GM12878 (cell line): ENCODE data around the gene CACNA1I. TPM values are rescaled to one million over a fixed set of nuclear protein-coding genes. Genes with fewer than 3 reads are reported as not detected.

Source experiments
- ATAC-seq: fragments of 200-7000 bp; cut with Tn5 transposase; 3 replicates; pipeline ENCODE4 v1.9.1; 2020; ENCODE audit warnings: mild to moderate bottlenecking, moderate library complexity
- BruUV-seq: library from RNA; stranded (reverse); fragments of 400-500 nt; replicated peaks from 2 replicates; lab custom pipeline; 2021; lab: Mats Ljungman, UMichigan
- CTCF ChIA-PET: fragments of 300-600 bp; sonication (Branson Sonifier 250); formaldehyde crosslinking; extraction: SDS; loops from one replicate; lab custom pipeline; 2021; ENCODE audit warnings: inconsistent platforms; lab: Yijun Ruan, JAX
- POLR2A ChIA-PET: fragments of 350-600 bp; formaldehyde crosslinking; extraction: SDS; loops from one replicate; lab custom pipeline; 2021; ENCODE audit warnings: inconsistent platforms; lab: Charles Lee
- RAD21 ChIA-PET: fragments of 300-600 bp; sonication (Branson Sonifier 250); formaldehyde crosslinking; loops from one replicate; lab custom pipeline; 2023; ENCODE audit warnings: antibody characterized with exemption; ENCODE audit not compliant: unreplicated experiment; lab: Charles Lee
- SMC1A ChIA-PET: fragments of 300-600 bp; sonication (Branson Sonifier 250); formaldehyde crosslinking; loops from one replicate; lab custom pipeline; 2023; ENCODE audit not compliant: unreplicated experiment, uncharacterized antibody; lab: Charles Lee
- DNase-seq: peaks from one replicate; pipeline ENCODE4 v3.0.0-alpha.2; 2011; ENCODE audit warnings: low read depth, low spot score
- FAIRE-seq: peaks from 3 replicates; lab custom pipeline; 2011; peaks lifted over from hg19 to GRCh38; lab: Jason Lieb, UNC
- H2AFZ ChIP-seq: 2 replicates; pipeline ENCODE4 v1.6.0; 2011; ENCODE audit warnings: low read depth, low read length, control low read depth; ENCODE audit not compliant: control insufficient read depth
- H3K27ac ChIP-seq: 2 replicates; pipeline ENCODE4 v1.5.1; 2011; ENCODE audit warnings: control low read depth; ENCODE audit not compliant: control insufficient read depth, insufficient read depth
- H3K27me3 ChIP-seq, 2 experiments: replicated peaks in 1 of 2; 2 replicates each; pipeline versions ENCODE4 v1.6.0 to v1.6.1; 2011; ENCODE audit warnings: low read length in 1 of 2; ENCODE audit not compliant: control insufficient read depth in 2 of 2, insufficient read depth in 2 of 2
- H3K36me3 ChIP-seq, 2 experiments: 2 replicates each; pipeline ENCODE4 v1.5.1; 2011; ENCODE audit warnings: low read length in 1 of 2; ENCODE audit not compliant: control insufficient read depth in 2 of 2, insufficient read depth in 2 of 2
- H3K4me1 ChIP-seq: 2 replicates; pipeline ENCODE4 v1.6.1; 2011; ENCODE audit warnings: mild to moderate bottlenecking, low read length, moderate library complexity, mixed read lengths; ENCODE audit not compliant: control insufficient read depth, insufficient read depth
- H3K4me2 ChIP-seq: 2 replicates; pipeline ENCODE4 v1.6.0; 2011; ENCODE audit warnings: control low read depth; ENCODE audit not compliant: control insufficient read depth, insufficient read depth
- H3K4me3 ChIP-seq: fragments of 200-600 bp; sonication (generic); 2 replicates; pipeline ENCODE4 v1.5.1; 2016
- H3K79me2 ChIP-seq: 2 replicates; pipeline ENCODE4 v1.6.0; 2011; ENCODE audit warnings: low read length; ENCODE audit not compliant: control insufficient read depth, insufficient read depth
- H3K9ac ChIP-seq: 2 replicates; pipeline ENCODE4 v1.8.0; 2011; ENCODE audit warnings: low read length, control low read depth, mixed read lengths; ENCODE audit not compliant: control insufficient read depth, insufficient read depth
- H3K9me3 ChIP-seq: replicated peaks from 3 replicates; pipeline ENCODE4 v1.5.1; 2011; ENCODE audit warnings: mild to moderate bottlenecking, low read length; ENCODE audit not compliant: control insufficient read depth, insufficient read depth
- H4K20me1 ChIP-seq: 2 replicates; pipeline ENCODE4 v1.6.0; 2011; ENCODE audit not compliant: control insufficient read depth, insufficient read depth
- KLF5 ChIP-seq: fragments of 450-650 bp; IDR thresholded peaks from 2 replicates; pipeline ENCODE4 v1.6.1; 2014; ENCODE audit warnings: mild to moderate bottlenecking; ENCODE audit not compliant: partially characterized antibody
- NR2F1 ChIP-seq: fragments of 450-650 bp; conservative IDR thresholded peaks from 2 replicates; pipeline ENCODE4 v1.6.1; 2017; ENCODE audit warnings: mild to moderate bottlenecking
- WRNIP1 ChIP-seq: IDR thresholded peaks from 2 replicates; pipeline ENCODE4 v1.6.1; 2011; ENCODE audit warnings: low read depth, low read length, improper control_type of control experiment, borderline replicate concordance
- WGBS: methylation state at CpG from one replicate; pipeline ENCODE4 v1.1.6; 2016; ENCODE audit warnings: low lambda C conversion rate; ENCODE audit not compliant: insufficient replicate concordance, insufficient coverage; ENCODE audit errors: missing lambda C conversion rate; 5-methylcytosine and 5-hydroxymethylcytosine counted together
- in situ Hi-C: fragments of 300-500 bp; cut with MboI; formaldehyde crosslinking; loops from 9 replicates; pipeline ENCODE4 v1.14.3; 2018; ENCODE audit warnings: mixed read lengths
- intact Hi-C: fragments of 100-400 bp; cut with micrococcal nuclease; formaldehyde crosslinking; loops from one replicate; pipeline ENCODE4 v1.14.2; 2022; ENCODE audit not compliant: unreplicated experiment
- polyA plus RNA-seq, 11 experiments: library from polyadenylated mRNA; depleted of rRNA in 4 of 11; unstranded in 6 of 11; stranded (reverse) in 5 of 11; fragments of >200 nt; fragmentation: Nextera tagmentation in 4 of 11; fragmentation: Illumina TruSeq in 1 of 11; extraction: Ambion mirVana in 4 of 11; extraction: Trizol in 1 of 11; gene quantifications; 1 replicate in 1 of 11; 2 replicates in 10 of 11; pipeline versions ENCODE4 v1.2.1 to v1.2.3, GENCODE V29; 2011 to 2016; ENCODE audit warnings: inconsistent platforms in 2 of 11, missing spikeins in 2 of 11, low read depth in 1 of 11
- total RNA-seq, 4 experiments: library from RNA; depleted of rRNA in 3 of 4; stranded (reverse); fragments of >200 nt in 3 of 4; fragmentation: Illumina TruSeq in 1 of 4; extraction: Trizol in 1 of 4; gene quantifications; 2 replicates each; pipeline versions ENCODE4 v1.2.1 to v1.2.3, GENCODE V29; 2013 to 2021
- TF ChIP-seq, protein P1 (sequence below): fragments of 150-350 bp; IDR thresholded peaks from 2 replicates; pipeline ENCODE4 v1.6.1; 2016; ENCODE audit warnings: low read depth, low read length

Gene CACNA1I
- total and polyA plus RNA-seq, 10 of the 15 experiments (the other 5 are each of a cell fraction or from before 2014, with no cell fraction given): 0.01 to 0.03 TPM; not detected in 8

DNA sequence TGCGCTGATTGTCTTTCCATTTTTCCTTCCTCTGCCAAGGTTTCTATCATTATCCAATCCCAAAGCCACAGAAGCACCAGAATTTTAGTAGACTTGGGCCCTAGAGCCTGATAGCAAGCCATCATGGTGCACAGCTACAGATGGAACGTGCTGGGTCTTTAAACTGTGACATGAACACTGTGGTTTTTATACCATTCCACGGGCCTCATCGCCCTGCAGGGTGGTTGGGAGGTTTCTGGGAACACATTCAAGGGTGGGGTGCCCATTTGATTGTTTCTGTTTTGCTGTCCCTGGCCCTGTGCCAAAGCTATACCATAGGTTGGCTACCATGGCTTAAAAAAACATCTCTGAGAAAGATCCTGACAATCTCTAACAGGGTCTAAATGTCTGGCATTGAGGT, 151.9 kb downstream of the CACNA1I start:
- DNase-seq (no peak), FAIRE-seq (no peak), ATAC-seq (no peak)
- H3K36me3 ChIP-seq: no peaks in the 10 kb centered on the region
- no TSS peak for BruUV-seq
- no peak overlapping the region for H3K4me2 ChIP-seq
- no peak for TF ChIP-seq WRNIP1
- TF ChIP-seq, protein P1, sequence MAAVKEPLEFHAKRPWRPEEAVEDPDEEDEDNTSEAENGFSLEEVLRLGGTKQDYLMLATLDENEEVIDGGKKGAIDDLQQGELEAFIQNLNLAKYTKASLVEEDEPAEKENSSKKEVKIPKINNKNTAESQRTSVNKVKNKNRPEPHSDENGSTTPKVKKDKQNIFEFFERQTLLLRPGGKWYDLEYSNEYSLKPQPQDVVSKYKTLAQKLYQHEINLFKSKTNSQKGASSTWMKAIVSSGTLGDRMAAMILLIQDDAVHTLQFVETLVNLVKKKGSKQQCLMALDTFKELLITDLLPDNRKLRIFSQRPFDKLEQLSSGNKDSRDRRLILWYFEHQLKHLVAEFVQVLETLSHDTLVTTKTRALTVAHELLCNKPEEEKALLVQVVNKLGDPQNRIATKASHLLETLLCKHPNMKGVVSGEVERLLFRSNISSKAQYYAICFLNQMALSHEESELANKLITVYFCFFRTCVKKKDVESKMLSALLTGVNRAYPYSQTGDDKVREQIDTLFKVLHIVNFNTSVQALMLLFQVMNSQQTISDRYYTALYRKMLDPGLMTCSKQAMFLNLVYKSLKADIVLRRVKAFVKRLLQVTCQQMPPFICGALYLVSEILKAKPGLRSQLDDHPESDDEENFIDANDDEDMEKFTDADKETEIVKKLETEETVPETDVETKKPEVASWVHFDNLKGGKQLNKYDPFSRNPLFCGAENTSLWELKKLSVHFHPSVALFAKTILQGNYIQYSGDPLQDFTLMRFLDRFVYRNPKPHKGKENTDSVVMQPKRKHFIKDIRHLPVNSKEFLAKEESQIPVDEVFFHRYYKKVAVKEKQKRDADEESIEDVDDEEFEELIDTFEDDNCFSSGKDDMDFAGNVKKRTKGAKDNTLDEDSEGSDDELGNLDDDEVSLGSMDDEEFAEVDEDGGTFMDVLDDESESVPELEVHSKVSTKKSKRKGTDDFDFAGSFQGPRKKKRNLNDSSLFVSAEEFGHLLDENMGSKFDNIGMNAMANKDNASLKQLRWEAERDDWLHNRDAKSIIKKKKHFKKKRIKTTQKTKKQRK: no peak
- TF ChIP-seq NR2F1: no peak
- TF ChIP-seq KLF5: no peak
- POLR2A ChIA-PET: no interaction called here
- peaks cover 4% of the 10 kb centered on the region; the same call in 1 of the 3 replicates for H3K9me3 ChIP-seq
- in situ Hi-C loops (no loop called here), intact Hi-C loops (no loop called here)
- SMC1A ChIA-PET: no interaction called here
- RAD21 ChIA-PET: no interaction called here
- CTCF ChIA-PET: no interaction called here
- H3K4me1 ChIP-seq: no peaks in the 10 kb centered on the region
- H3K9ac ChIP-seq: no peak overlapping the region
- no peaks in the 10 kb centered on the region for H3K79me2 ChIP-seq
- 28% methylated on average over 4 of the region's 4 CpGs for WGBS
- H4K20me1 ChIP-seq: no peaks in the 10 kb centered on the region
- no peak overlapping the region for H2AFZ ChIP-seq
- peaks cover 0 to 3% of the 10 kb centered on the region in 2 experiments; a peak in 2 of 4 replicates for H3K27me3 ChIP-seq
- H3K4me3 ChIP-seq: no peak overlapping the region
- no peak overlapping the region for H3K27ac ChIP-seq
